Kidney epithelial cell (primary cell): Measurements from ENCODE around the gene NT5DC4. TPM values are rescaled to one million over a fixed set of nuclear protein-coding genes. Genes with fewer than 3 reads are reported as not detected.
"Not testable (repeated sequence)": the region's sequence is repeated elsewhere in the genome, so short reads cannot be mapped to it uniquely, and the experiment has no call there.

Source experiments
- DNase-seq: peaks from one replicate; pipeline ENCODE4 v3.0.0-alpha.2; 2010; ENCODE audit warnings: low read depth
- H3K27me3 ChIP-seq: 2 replicates; pipeline ENCODE4 v1.6.0; 2011; ENCODE audit warnings: low read length; ENCODE audit not compliant: control insufficient read depth, insufficient read depth
- H3K36me3 ChIP-seq: 2 replicates; pipeline ENCODE4 v1.5.1; 2011; ENCODE audit warnings: low read length; ENCODE audit not compliant: control insufficient read depth, insufficient read depth
- H3K4me3 ChIP-seq: 2 replicates; pipeline ENCODE4 v1.5.1; 2011; ENCODE audit warnings: low read depth, mild to moderate bottlenecking, control low read depth, low read length
- total RNA-seq: library from RNA; depleted of rRNA; stranded (reverse); fragments of >200 nt; gene quantifications from 2 replicates; pipeline ENCODE4 v1.2.3, GENCODE V29; 2015
- TF ChIP-seq, protein P1 (sequence below): IDR thresholded peaks from 2 replicates; pipeline ENCODE4 v1.5.1; 2011; ENCODE audit warnings: mild to moderate bottlenecking, moderate library complexity, low read length, control low read depth, inconsistent platforms; ENCODE audit not compliant: insufficient read depth, poor library complexity, severe bottlenecking

NT5DC4 gene
- total RNA-seq, 1 donor from 2014 or later, result not detected

DNA sequence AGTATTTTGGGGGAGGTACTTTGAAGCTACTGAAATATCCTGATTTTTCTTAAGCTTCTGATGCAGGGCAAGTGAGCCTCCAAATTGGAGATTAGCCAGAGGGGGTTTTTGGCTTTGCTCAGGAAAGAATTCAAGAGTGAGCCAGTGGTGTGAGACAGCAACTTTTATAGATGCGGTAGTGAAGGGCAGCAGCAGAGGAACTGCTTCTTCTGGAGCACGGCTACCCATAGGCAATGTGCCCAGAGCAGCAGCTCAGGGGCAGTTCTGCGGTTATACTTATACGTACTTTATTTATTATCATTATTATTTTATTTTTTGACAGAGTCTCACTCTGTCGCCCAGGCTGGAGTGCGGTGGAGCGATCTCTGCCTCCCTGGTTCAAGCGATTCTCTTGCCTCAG, 19.8 kb upstream of the NT5DC4 start:
- Histone ChIP-seq H3K36me3 (no peaks in the 10 kb centered on the region), H3K4me3 (no peak overlapping the region), H3K27me3 (no peaks in the 10 kb centered on the region)
- no peak for DNase-seq
- TF ChIP-seq, protein P1, sequence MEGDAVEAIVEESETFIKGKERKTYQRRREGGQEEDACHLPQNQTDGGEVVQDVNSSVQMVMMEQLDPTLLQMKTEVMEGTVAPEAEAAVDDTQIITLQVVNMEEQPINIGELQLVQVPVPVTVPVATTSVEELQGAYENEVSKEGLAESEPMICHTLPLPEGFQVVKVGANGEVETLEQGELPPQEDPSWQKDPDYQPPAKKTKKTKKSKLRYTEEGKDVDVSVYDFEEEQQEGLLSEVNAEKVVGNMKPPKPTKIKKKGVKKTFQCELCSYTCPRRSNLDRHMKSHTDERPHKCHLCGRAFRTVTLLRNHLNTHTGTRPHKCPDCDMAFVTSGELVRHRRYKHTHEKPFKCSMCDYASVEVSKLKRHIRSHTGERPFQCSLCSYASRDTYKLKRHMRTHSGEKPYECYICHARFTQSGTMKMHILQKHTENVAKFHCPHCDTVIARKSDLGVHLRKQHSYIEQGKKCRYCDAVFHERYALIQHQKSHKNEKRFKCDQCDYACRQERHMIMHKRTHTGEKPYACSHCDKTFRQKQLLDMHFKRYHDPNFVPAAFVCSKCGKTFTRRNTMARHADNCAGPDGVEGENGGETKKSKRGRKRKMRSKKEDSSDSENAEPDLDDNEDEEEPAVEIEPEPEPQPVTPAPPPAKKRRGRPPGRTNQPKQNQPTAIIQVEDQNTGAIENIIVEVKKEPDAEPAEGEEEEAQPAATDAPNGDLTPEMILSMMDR, result no peak

- DNase-seq, result no peak
- no peaks in the 10 kb centered on the region for H3K27me3 ChIP-seq
- H3K36me3 ChIP-seq, result no peaks in the 10 kb centered on the region
- H3K4me3 ChIP-seq, result no peak overlapping the region
- TF ChIP-seq, protein P1, result no peak
Measured at GRCh38 chr2:112703684-112704083, 17.1 kb upstream of the NT5DC4 start.

DNA sequence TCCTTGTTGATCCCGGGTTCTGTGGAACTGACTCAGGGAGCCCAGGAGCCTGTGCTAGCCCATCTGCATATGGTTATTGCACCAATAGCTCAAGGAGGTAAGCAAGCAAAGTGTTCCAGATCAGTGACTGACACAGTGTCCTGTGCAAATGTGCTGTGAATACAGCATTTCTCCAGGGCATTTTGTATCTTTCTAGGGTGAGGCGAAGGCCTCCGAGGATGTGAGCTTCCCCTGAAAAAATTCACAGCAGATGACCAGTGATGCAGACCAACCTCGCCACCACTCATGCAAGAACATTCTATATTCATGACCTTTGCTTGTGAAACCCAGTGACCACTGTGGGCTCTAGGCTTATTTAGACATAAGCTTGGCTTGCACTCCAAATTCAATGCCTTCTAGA, 15.2 kb upstream of the NT5DC4 start:
- TF ChIP-seq, protein P1, result no peak
- Histone ChIP-seq H3K27me3 (no peaks in the 10 kb centered on the region), H3K36me3 (no peaks in the 10 kb centered on the region), H3K4me3 (no peak overlapping the region)
- no peak for DNase-seq

- TF ChIP-seq, protein P1, result no peak
- DNase-seq, result peak; percentile 53
Measured at GRCh38 chr2:112706170-112706664, 14.6 kb upstream of the NT5DC4 start.

GRCh38 chr2:112706947-112707346, 13.9 kb upstream of the NT5DC4 start:
- DNase-seq, H3K27me3 ChIP-seq, H3K36me3 ChIP-seq, H3K4me3 ChIP-seq: not testable (repeated sequence)

More at GRCh38 chr2:112706170-112706664, 14.6 kb upstream of the NT5DC4 start:
- no peaks in the 10 kb centered on the region for H3K36me3 ChIP-seq
- H3K4me3 ChIP-seq, result no peak overlapping the region
- H3K27me3 ChIP-seq, result no peaks in the 10 kb centered on the region

DNA sequence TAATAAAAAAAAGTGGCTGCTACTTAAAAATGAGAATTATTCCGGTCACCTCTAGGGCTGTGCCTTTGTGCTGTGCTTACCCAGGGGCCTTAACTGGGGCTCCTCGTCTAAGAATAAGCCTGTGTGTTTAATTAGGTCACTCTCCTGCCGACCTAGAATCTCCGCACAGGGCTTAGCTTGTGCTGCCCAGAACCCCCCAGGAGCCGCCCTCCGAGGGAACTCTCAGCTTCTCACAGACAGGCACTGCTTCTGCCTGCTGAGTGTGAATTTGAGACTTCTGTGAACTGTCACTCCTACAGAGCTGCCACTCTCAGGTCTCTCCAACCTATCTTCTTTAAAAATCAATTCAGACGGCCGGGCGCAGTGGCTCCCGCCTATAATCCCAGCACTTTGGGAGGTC, 11.9 kb upstream of the NT5DC4 start:
- TF ChIP-seq, protein P1, result no peak
- Histone ChIP-seq H3K4me3 (no peak overlapping the region), H3K27me3 (no peaks in the 10 kb centered on the region), H3K36me3 (no peaks in the 10 kb centered on the region)
- DNase-seq, result no peak
